Skeletal muscle satellite cell (primary cell): ENCODE results near the gene FBXL17.
A peak's percentile ranks its signal among the peaks of the same experiment; 100 is the strongest.

Experiments used
- H3K27me3 ChIP-seq: 2 replicates; pipeline ENCODE4 v1.7.0; 2013; ENCODE audit warnings: low read length; ENCODE audit not compliant: control insufficient read depth, insufficient read depth
- H3K36me3 ChIP-seq: 2 replicates; pipeline ENCODE4 v1.7.0; 2013; ENCODE audit warnings: mild to moderate bottlenecking, control low read depth, low read length; ENCODE audit not compliant: insufficient read depth
- H3K4me1 ChIP-seq: 2 replicates; pipeline ENCODE4 v1.7.0; 2013; ENCODE audit warnings: low read length; ENCODE audit not compliant: control insufficient read depth, insufficient read depth
- H3K4me2 ChIP-seq: 2 replicates; pipeline ENCODE4 v1.7.0; 2013; ENCODE audit warnings: mild to moderate bottlenecking, low read length
- H3K4me3 ChIP-seq: 2 replicates; pipeline ENCODE4 v1.7.0; 2013; ENCODE audit warnings: low read length
- H3K9ac ChIP-seq: 2 replicates; pipeline ENCODE4 v1.7.0; 2013; ENCODE audit warnings: mild to moderate bottlenecking, low read depth, low read length, moderate library complexity
- H3K9me3 ChIP-seq: replicated peaks from 2 replicates; pipeline ENCODE4 v1.7.0; 2013; ENCODE audit warnings: mild to moderate bottlenecking, control low read depth, low read length

FBXL17 gene

GRCh38 chr5:108341866-108342265 is 40.0 kb downstream of the FBXL17 start:
- Histone ChIP-seq H3K9me3 (no peaks in the 10 kb centered on the region), H3K27me3 (no peaks in the 10 kb centered on the region), H3K36me3 (no peaks in the 10 kb centered on the region), H3K4me1 (no peaks in the 10 kb centered on the region), H3K4me2 (no peak overlapping the region), H3K4me3 (no peak overlapping the region), H3K9ac (no peak overlapping the region)

DNA sequence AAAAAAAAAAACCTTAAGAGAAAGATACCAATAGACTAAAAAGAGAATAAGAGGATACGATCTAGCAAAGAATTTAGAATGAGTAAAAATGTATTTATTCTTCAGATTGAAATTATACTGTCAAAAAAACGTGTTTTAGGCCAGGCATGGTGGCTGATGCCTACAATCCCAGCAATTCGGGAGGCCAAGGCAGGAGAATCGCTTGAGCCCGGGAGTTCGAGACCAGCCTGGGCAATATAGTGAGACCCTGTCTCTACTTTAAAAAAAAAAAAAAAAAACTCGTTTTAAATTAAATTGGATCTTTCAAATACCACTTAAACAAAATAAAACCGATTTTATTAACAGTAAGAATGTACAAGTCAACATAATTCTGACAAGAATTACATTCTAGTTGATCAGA is 41.8 kb downstream of the FBXL17 start:
- H3K4me2 ChIP-seq = no peak overlapping the region
- no peaks in the 10 kb centered on the region for H3K9me3 ChIP-seq
- no peaks in the 10 kb centered on the region for H3K27me3 ChIP-seq
- H3K9ac ChIP-seq = no peak overlapping the region
- H3K36me3 ChIP-seq = no peaks in the 10 kb centered on the region
- H3K4me3 ChIP-seq = no peak overlapping the region
- H3K4me1 ChIP-seq = no peaks in the 10 kb centered on the region

- H3K36me3 ChIP-seq = no peaks in the 10 kb centered on the region
- no peaks in the 10 kb centered on the region for H3K27me3 ChIP-seq
- H3K9ac ChIP-seq = no peak overlapping the region
- H3K4me3 ChIP-seq = no peak overlapping the region
- no peaks in the 10 kb centered on the region for H3K4me1 ChIP-seq
- H3K4me2 ChIP-seq = no peak overlapping the region
- no peaks in the 10 kb centered on the region for H3K9me3 ChIP-seq
Measured at GRCh38 chr5:108339220-108339619, 42.7 kb downstream of the FBXL17 start.

DNA sequence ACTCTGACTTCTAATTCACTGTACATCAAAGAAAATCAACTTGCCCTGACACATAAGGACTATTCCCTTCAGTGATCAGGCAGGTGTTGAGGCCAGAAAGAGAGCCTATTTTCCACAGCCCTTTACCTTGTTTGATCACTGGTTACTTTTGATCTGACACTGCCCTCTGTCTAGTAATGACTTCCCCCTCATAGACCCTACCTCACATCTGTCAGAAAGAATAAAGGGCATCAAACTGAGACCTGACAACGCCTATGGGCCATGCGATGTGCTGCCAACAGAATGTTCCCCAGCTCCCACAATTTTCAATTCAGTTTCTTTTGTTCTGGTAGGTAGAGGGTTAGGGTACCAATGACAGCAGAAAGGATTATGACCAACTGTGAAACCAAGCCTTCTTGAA is 47.7 kb downstream of the FBXL17 start:
- Histone ChIP-seq H3K36me3 (no peaks in the 10 kb centered on the region), H3K4me2 (no peak overlapping the region), H3K9ac (no peak overlapping the region), H3K4me3 (no peak overlapping the region), H3K4me1 (no peaks in the 10 kb centered on the region), H3K9me3 (no peaks in the 10 kb centered on the region), H3K27me3 (no peaks in the 10 kb centered on the region)

GRCh38 chr5:108326982-108327381 is 54.9 kb downstream of the FBXL17 start:
- Histone ChIP-seq H3K27me3 (no peaks in the 10 kb centered on the region), H3K4me2 (no peak overlapping the region), H3K9ac (no peak overlapping the region), H3K4me1 (no peaks in the 10 kb centered on the region), H3K36me3 (no peaks in the 10 kb centered on the region), H3K4me3 (no peak overlapping the region), H3K9me3 (no peaks in the 10 kb centered on the region)

DNA sequence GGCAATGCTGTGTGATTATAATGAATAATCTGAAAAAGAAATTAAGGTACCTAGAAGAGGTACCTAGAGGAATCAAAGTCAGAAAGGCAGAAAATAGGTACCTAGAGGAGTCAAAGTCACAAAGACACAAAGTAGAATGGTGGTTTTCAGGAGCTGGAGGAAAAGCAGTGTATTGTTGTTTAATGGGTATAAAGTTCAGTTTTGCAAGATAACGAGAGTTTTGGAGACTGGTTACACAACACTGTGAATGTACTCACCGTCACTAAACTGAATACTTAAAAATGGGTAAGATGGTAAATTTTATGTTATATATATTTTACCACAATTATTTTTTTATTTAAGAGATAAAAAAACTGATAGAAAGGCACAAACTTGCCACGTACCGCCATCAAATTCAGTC is 57.0 kb downstream of the FBXL17 start:
- H3K4me3 ChIP-seq = no peak overlapping the region
- no peaks in the 10 kb centered on the region for H3K27me3 ChIP-seq
- no peaks in the 10 kb centered on the region for H3K9me3 ChIP-seq
- no peaks in the 10 kb centered on the region for H3K4me1 ChIP-seq
- H3K4me2 ChIP-seq = no peak overlapping the region
- no peak overlapping the region for H3K9ac ChIP-seq
- no peaks in the 10 kb centered on the region for H3K36me3 ChIP-seq

DNA sequence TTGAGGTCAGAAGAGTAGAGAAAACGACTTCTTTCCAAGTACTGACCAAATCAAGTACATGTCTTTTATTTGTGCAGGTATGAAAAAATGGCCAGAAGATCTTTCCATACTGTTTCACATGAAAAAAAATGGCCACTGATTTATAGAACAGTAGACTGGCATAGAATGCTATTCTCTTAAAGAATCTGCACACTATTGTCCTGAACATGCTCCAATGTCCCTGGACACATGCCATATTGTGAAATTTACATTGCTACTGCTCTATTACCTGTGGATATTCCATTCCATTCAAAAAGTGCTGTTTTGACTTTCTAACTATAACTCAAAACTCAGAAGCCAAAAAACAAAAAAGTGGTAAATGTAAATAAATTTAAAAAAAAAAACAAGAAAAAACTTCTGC is 60.6 kb downstream of the FBXL17 start:
- Histone ChIP-seq H3K27me3 (no peaks in the 10 kb centered on the region), H3K4me3 (no peak overlapping the region), H3K9me3 (no peaks in the 10 kb centered on the region), H3K4me1 (no peaks in the 10 kb centered on the region), H3K36me3 (no peaks in the 10 kb centered on the region), H3K4me2 (no peak overlapping the region), H3K9ac (no peak overlapping the region)

- Histone ChIP-seq H3K27me3 (no peaks in the 10 kb centered on the region), H3K4me3 (no peak overlapping the region), H3K9me3 (no peaks in the 10 kb centered on the region), H3K36me3 (no peaks in the 10 kb centered on the region), H3K4me1 (peaks cover 6% of the 10 kb centered on the region), H3K4me2 (no peak overlapping the region), H3K9ac (no peak overlapping the region)
Measured at GRCh38 chr5:108320231-108320630, 61.7 kb downstream of the FBXL17 start.

DNA sequence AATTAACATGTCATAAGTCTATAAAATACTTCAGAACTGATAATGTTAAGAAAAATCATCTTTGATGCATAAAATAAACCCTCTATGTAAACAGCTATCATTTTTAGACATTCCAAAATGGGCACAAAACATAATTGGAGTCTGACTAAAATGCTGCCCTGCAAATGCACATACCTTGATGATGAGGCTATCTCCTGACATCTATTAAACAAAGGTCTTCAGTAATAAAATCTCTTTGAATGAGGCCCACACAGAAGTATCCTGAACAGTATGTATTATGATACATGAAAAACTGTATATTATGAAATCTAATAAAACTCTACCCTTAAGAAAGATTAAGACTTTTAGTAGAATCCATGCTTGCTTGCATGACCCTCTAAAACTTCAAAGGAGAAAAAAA is 66.1 kb downstream of the FBXL17 start:
- Histone ChIP-seq H3K27me3 (no peaks in the 10 kb centered on the region), H3K36me3 (no peaks in the 10 kb centered on the region), H3K4me1 (peaks cover 6% of the 10 kb centered on the region), H3K9ac (no peak overlapping the region), H3K9me3 (no peaks in the 10 kb centered on the region), H3K4me2 (peak overlapping the region; percentile 9), H3K4me3 (no peak overlapping the region)

- no peak overlapping the region for H3K9ac ChIP-seq
- no peak overlapping the region for H3K4me3 ChIP-seq
- no peaks in the 10 kb centered on the region for H3K27me3 ChIP-seq
- peaks cover 6% of the 10 kb centered on the region for H3K4me1 ChIP-seq
- no peaks in the 10 kb centered on the region for H3K9me3 ChIP-seq
- no peaks in the 10 kb centered on the region for H3K36me3 ChIP-seq
- H3K4me2 ChIP-seq = no peak overlapping the region
Measured at GRCh38 chr5:108312258-108312657, 69.6 kb downstream of the FBXL17 start.

DNA sequence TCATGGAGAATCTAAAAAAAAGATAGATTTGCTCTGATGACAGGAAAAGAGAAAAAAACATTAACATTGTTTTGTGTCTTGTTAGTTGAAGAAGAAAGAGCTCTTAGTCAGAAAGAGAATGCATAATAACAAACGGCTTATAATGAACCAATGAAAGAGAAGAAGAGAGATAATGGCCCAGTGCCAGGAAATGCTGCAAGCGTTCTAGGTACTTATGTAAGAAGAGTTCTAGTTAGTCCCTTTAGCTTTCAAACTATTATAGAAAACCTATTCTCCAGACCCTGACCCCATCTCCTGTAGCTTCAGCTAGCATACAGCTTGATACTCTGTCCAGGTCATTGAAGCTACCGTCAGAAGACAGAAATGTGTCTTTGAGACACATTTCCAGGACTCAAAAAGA is 70.2 kb downstream of the FBXL17 start:
- no peaks in the 10 kb centered on the region for H3K9me3 ChIP-seq
- peaks cover 6% of the 10 kb centered on the region for H3K4me1 ChIP-seq
- H3K4me2 ChIP-seq = no peak overlapping the region
- no peak overlapping the region for H3K9ac ChIP-seq
- no peak overlapping the region for H3K4me3 ChIP-seq
- no peaks in the 10 kb centered on the region for H3K36me3 ChIP-seq
- H3K27me3 ChIP-seq = no peaks in the 10 kb centered on the region

- Histone ChIP-seq H3K9ac (no peak overlapping the region), H3K36me3 (no peaks in the 10 kb centered on the region), H3K27me3 (no peaks in the 10 kb centered on the region), H3K9me3 (no peaks in the 10 kb centered on the region), H3K4me3 (no peak overlapping the region), H3K4me1 (no peaks in the 10 kb centered on the region), H3K4me2 (no peak overlapping the region)
Measured at GRCh38 chr5:108303611-108304010, 78.3 kb downstream of the FBXL17 start.
